ENCODE results near the gene ABHD11. TPM values are rescaled to one million over a fixed set of nuclear protein-coding genes. Genes with fewer than 3 reads are reported as not detected.
A peak's percentile ranks its signal among the peaks of the same experiment; 100 is the strongest.

The ABHD11 gene
- polyA plus RNA-seq, 4 donors = 53.0 to 93.3 (median 62.5) TPM

DNA sequence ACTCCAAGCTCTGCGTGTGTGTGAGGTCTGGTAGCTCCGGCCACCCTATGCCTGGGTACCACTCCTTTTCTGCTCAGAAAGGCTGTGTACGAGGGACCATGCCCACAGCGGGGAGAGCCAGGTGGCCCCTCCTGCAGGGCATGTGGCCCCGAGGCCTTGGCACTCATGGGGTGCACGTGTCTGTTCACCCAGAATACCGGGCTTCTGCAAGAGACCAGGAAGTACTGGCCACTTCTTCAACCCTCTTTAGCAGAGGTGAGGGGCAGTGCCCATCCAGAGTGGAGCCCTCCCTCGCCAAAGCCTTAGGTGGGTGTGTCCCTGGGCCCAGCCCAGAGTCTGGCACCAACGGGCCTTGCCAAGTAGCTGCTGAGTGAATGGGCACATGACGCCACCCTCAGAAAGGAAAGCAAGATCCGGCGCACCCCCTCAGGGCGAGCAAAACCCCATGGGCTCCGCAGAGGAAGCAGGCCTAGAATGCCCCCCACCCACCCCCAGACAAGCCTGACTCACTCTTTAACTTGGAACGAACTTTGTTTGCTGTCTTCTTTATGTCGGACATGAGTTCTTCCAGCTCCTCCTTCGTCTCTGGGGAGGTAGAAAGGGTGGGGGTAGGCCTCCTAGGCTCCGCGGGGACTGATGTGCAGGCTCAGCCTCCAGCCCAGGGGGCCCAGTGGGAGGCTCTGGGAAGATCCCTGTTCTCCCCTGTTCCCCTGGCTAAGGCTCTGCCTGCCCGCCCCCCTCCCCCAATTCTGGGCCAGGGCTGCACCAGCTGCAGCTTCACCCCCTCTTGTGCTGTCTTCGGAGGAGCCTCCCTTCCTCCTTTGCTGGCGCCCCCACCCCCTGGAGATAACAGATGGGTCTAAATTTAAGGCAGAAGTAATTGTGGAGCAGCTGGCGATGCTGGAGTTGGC is 33.7 kb downstream of the ABHD11 start:
- FAIRE-seq (no peak), DNase-seq (no peak)
- 76 to 81% (median 78%) methylated on average over 23 of the region's 23 CpGs for WGBS, 3 donors
- H3K9me3 ChIP-seq (ENCODE audit: control insufficient read depth in 2 of 2, insufficient read depth in 1 of 2, low read depth in 1 of 2, low read length in 1 of 2) = no peaks in the 10 kb centered on the region
- H3K36me3 ChIP-seq (ENCODE audit: control insufficient read depth in 3 of 3, insufficient read depth in 2 of 3, low read depth in 1 of 3, low read length in 3 of 3) = peaks cover 0 to 92% (median 0%) of the 10 kb centered on the region in 3 donors
- peaks cover 0 to 38% (median 2%) of the 10 kb centered on the region in 3 donors for H3K4me1 ChIP-seq (ENCODE audit: control insufficient read depth in 3 of 3, insufficient read depth in 2 of 3, low read depth in 1 of 3, low read length in 2 of 3)
- H3K27me3 ChIP-seq (ENCODE audit: control insufficient read depth in 3 of 3, insufficient read depth in 3 of 3, low read length in 3 of 3) = no peaks in the 10 kb centered on the region
- no peak overlapping the region for H3K4me3 ChIP-seq (ENCODE audit: low read depth in 1 of 3, low read length in 3 of 3)
- no peak overlapping the region for H3K27ac ChIP-seq (ENCODE audit: low read depth in 1 of 3, low read length in 2 of 3)

DNA sequence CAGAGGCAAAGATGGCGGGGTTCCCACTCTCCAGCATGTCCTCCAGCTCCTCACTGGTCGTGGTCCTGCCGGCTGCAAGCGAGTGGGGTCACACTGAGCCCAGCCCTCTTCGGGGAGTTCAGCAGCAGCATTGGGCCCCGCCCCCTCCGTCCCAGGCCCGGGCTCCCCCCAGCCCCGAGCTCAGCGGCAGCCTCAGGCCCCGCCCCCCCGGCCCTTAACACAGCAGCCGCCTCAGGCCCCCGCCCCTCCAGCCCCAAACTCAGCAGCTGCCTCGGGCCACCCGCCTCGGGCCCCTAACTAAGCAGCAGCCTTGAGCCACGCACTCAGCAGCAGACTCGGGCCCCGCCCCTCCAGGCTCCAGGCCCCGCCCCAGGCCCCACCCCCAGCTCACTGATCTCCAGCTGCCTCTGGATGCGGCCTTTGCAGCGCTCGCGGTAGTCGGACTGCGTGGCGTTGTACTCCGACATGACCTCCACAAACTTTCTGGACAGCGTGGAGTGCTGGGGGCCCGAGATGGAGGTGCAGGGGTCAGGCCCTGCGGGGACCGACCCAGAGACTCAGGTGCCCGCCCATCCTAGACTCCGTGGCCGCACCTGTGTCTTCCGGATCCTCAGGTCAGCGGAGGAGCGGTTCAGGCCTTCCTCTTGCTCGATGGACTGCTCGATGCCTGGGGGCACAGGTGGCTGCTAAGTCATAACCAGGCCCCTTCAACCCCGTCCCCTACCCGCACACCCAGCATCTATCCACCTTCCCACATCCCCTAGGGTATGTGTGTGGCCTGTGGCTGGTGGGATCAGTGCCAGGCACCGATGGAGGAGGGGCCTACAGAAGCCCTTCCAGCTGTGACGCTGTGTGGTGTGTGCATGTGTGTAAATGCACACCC is 34.6 kb downstream of the ABHD11 start:
- peak; percentile 79 for DNase-seq
- H3K4me1 ChIP-seq (ENCODE audit: control insufficient read depth in 3 of 3, insufficient read depth in 2 of 3, low read depth in 1 of 3, low read length in 2 of 3) = peaks cover 0 to 44% (median 2%) of the 10 kb centered on the region in 3 donors
- H3K9me3 ChIP-seq (ENCODE audit: control insufficient read depth in 2 of 2, insufficient read depth in 1 of 2, low read depth in 1 of 2, low read length in 1 of 2) = no peaks in the 10 kb centered on the region
- H3K27me3 ChIP-seq (ENCODE audit: control insufficient read depth in 3 of 3, insufficient read depth in 3 of 3, low read length in 3 of 3) = no peaks in the 10 kb centered on the region
- H3K36me3 ChIP-seq (ENCODE audit: control insufficient read depth in 3 of 3, insufficient read depth in 2 of 3, low read depth in 1 of 3, low read length in 3 of 3) = peaks cover 0 to 92% (median 0%) of the 10 kb centered on the region in 3 donors
- H3K27ac ChIP-seq (ENCODE audit: low read depth in 1 of 3, low read length in 2 of 3) = peak overlapping the region in 2 of 3 donors; percentile 25 to 88
- H3K4me3 ChIP-seq (ENCODE audit: low read depth in 1 of 3, low read length in 3 of 3) = no peak overlapping the region
- 27 to 33% (median 30%) methylated on average over 32 to 45 of the region's 45 CpGs for WGBS, 3 donors
- FAIRE-seq = no peak

DNA sequence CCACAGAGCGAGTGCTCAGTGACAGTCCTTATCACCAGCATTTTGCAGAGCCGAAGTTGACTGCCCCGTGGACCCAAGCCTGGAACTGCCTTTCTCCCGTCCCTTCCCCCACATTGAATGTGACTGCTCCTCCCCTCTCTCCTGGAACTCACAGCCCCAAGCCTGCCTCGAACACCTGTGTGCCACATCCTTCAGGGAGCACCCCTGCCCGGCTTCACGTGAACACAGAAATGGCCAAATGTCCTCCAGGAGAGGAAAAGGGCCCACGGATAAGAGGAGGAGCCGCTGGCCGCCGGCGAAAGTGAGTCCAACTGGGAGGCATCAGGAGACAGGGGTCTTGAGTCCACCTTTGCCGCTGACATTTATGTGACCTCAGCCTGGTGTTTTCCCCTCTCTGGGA is 35.4 kb downstream of the ABHD11 start:
- DNase-seq (no peak), FAIRE-seq (no peak)
- Histone ChIP-seq H3K4me3 (ENCODE audit: low read depth in 1 of 3, low read length in 3 of 3) (no peak overlapping the region), H3K9me3 (ENCODE audit: control insufficient read depth in 2 of 2, insufficient read depth in 1 of 2, low read depth in 1 of 2, low read length in 1 of 2) (no peaks in the 10 kb centered on the region), H3K27me3 (ENCODE audit: control insufficient read depth in 3 of 3, insufficient read depth in 3 of 3, low read length in 3 of 3) (no peaks in the 10 kb centered on the region), H3K27ac (ENCODE audit: low read depth in 1 of 3, low read length in 2 of 3) (peak overlapping the region in 2 of 3 donors; percentile 87 to 88), H3K36me3 (ENCODE audit: control insufficient read depth in 3 of 3, insufficient read depth in 2 of 3, low read depth in 1 of 3, low read length in 3 of 3) (peaks cover 0 to 92% (median 0%) of the 10 kb centered on the region in 3 donors), H3K4me1 (ENCODE audit: control insufficient read depth in 3 of 3, insufficient read depth in 2 of 3, low read depth in 1 of 3, low read length in 2 of 3) (peaks cover 0 to 44% (median 2%) of the 10 kb centered on the region in 3 donors)
- WGBS, 3 donors = 76 to 77% (median 76%) methylated on average over 13 of the region's 13 CpGs

DNA sequence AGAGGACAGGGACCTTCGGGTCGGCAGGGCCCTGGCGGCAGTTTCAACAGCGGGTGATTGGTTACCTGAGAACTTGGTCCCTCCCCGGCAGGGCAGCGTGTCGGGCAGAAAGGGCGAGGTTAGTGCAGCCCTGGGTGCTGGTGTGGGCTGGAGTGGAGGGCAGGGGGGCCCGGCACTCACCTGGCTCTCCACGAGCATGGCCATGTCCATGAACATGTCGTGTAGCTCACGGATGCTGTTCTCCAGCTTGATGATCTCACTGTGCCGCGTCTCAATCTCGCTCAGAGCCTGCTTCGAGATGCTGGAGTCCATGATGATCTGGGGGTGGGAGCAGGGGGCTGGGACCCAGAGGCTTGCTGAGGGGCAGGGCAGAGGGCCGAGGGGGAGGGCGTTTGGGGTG is 35.9 kb downstream of the ABHD11 start:
- H3K36me3 ChIP-seq (ENCODE audit: control insufficient read depth in 3 of 3, insufficient read depth in 2 of 3, low read depth in 1 of 3, low read length in 3 of 3) = peaks cover 0 to 96% (median under 1%) of the 10 kb centered on the region in 3 donors
- peaks cover 0 to 44% (median 2%) of the 10 kb centered on the region in 3 donors for H3K4me1 ChIP-seq (ENCODE audit: control insufficient read depth in 3 of 3, insufficient read depth in 2 of 3, low read depth in 1 of 3, low read length in 2 of 3)
- FAIRE-seq = no peak

DNA sequence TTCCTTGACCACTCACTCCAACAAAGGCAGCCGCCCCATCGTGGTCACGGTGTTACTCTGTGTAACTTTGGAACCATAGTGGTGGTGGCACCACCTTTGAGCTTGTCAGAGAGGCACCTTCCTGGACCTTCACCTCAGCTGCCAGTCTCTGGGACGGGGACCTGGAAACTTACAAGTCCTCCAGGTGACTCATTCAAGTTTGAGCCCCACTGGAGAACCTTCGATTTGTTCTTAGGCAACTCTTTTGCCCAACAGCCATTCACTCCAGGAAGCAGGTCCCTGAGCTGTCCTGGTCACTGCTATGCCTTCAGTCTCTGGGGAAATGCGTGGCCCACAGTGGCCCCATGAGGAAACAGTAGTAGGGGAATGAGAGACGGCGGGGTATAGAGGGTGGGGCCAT is 36.4 kb downstream of the ABHD11 start:
- DNase-seq (peak; percentile 77 to 89), FAIRE-seq (no peak)
- Histone ChIP-seq H3K4me3 (ENCODE audit: low read depth in 1 of 3, low read length in 3 of 3) (no peak overlapping the region), H3K4me1 (ENCODE audit: control insufficient read depth in 3 of 3, insufficient read depth in 2 of 3, low read depth in 1 of 3, low read length in 2 of 3) (peaks cover 0 to 44% (median 2%) of the 10 kb centered on the region in 3 donors), H3K27ac (ENCODE audit: low read depth in 1 of 3, low read length in 2 of 3) (peak overlapping the region; percentile 43 to 88 (median 87)), H3K36me3 (ENCODE audit: control insufficient read depth in 3 of 3, insufficient read depth in 2 of 3, low read depth in 1 of 3, low read length in 3 of 3) (peaks cover 4 to 97% (median 5%) of the 10 kb centered on the region in 3 donors), H3K9me3 (ENCODE audit: control insufficient read depth in 2 of 2, insufficient read depth in 1 of 2, low read depth in 1 of 2, low read length in 1 of 2) (no peaks in the 10 kb centered on the region), H3K27me3 (ENCODE audit: control insufficient read depth in 3 of 3, insufficient read depth in 3 of 3, low read length in 3 of 3) (no peaks in the 10 kb centered on the region)
- WGBS, 3 donors = 55 to 76% (median 56%) methylated on average over 8 of the region's 8 CpGs

More for the DNA sequence above, 35.9 kb downstream of the ABHD11 start:
- Histone ChIP-seq H3K27ac (ENCODE audit: low read depth in 1 of 3, low read length in 2 of 3) (peak overlapping the region; percentile 43 to 88 (median 87)), H3K9me3 (ENCODE audit: control insufficient read depth in 2 of 2, insufficient read depth in 1 of 2, low read depth in 1 of 2, low read length in 1 of 2) (no peaks in the 10 kb centered on the region), H3K4me3 (ENCODE audit: low read depth in 1 of 3, low read length in 3 of 3) (no peak overlapping the region), H3K27me3 (ENCODE audit: control insufficient read depth in 3 of 3, insufficient read depth in 3 of 3, low read length in 3 of 3) (no peaks in the 10 kb centered on the region)
- 87 to 94% (median 89%) methylated on average over 16 to 18 of the region's 18 CpGs for WGBS, 3 donors
- DNase-seq = no peak

DNA sequence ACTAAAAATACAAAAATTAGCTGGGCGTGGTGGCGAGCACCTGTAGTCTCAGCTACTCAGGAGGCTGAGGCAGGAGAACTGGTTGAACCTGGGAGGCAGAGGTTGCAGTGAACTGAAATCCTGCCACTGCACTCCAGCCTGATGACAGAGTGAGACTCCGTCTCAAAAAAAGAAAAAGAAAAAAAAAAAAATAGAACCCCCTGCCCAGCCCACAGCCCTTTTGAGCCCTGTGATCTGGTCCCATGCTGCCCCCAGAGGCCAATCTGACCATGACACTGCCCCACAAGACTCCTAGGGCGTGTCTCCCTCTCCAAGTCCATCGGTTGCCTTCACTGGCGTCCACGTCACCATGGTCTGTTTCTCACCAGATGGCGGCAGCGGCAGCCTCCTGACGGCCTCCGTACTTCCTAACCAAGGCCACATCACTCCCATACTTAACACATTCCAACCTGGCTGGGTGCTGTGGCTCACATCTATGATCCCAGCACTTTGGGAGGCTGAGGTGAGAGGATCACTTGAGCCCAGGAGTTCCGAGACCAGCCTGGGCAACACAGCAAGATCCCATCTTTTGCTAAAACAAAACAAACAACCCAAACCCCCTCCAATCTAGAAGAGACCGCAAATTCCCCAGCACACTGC is 37.1 kb downstream of the ABHD11 start:
- 49 to 64% (median 55%) methylated on average over 13 of the region's 13 CpGs for WGBS, 3 donors
- Histone ChIP-seq H3K9me3 (ENCODE audit: control insufficient read depth in 2 of 2, insufficient read depth in 1 of 2, low read depth in 1 of 2, low read length in 1 of 2) (no peaks in the 10 kb centered on the region), H3K27me3 (ENCODE audit: control insufficient read depth in 3 of 3, insufficient read depth in 3 of 3, low read length in 3 of 3) (no peaks in the 10 kb centered on the region), H3K4me3 (ENCODE audit: low read depth in 1 of 3, low read length in 3 of 3) (no peak overlapping the region), H3K27ac (ENCODE audit: low read depth in 1 of 3, low read length in 2 of 3) (peak overlapping the region; percentile 43 to 88 (median 87)), H3K4me1 (ENCODE audit: control insufficient read depth in 3 of 3, insufficient read depth in 2 of 3, low read depth in 1 of 3, low read length in 2 of 3) (peaks cover 0 to 44% (median 2%) of the 10 kb centered on the region in 3 donors), H3K36me3 (ENCODE audit: control insufficient read depth in 3 of 3, insufficient read depth in 2 of 3, low read depth in 1 of 3, low read length in 3 of 3) (peaks cover 5 to 97% (median 7%) of the 10 kb centered on the region in 3 donors)
- DNase-seq (peak; percentile 82 to 90), FAIRE-seq (no peak)

DNA sequence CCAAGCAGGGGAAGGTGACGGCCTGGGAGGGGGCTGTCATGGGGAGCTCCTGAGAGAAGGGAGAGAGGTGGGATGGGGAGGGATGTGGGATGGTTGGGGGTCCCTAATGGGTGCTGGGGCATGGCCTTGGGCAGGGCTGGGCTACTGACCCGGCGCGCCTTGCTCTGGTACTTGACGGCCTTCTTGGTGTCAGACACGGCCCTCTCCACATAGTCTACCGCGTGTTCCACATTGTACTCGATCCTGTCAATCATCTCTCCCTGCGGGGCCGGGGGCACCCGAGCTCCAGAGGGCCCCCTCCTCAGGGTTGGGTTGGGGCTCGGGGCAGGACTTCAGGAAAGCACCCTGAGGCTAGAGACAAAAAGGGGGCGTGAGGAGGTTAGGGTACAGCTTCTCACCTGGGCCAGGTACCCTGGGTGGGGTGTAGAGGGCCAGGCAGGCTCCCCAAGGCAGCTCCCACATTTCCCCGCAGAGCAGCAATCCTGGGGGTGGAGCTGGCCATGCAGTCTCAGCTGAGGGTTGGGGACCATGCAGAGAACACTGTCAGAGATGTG is 37.9 kb downstream of the ABHD11 start:
- FAIRE-seq (no peak), DNase-seq (no peak)
- Histone ChIP-seq H3K9me3 (ENCODE audit: control insufficient read depth in 2 of 2, insufficient read depth in 1 of 2, low read depth in 1 of 2, low read length in 1 of 2) (no peaks in the 10 kb centered on the region), H3K27ac (ENCODE audit: low read depth in 1 of 3, low read length in 2 of 3) (peak overlapping the region in 1 of 3 donors; percentile 30), H3K4me1 (ENCODE audit: control insufficient read depth in 3 of 3, insufficient read depth in 2 of 3, low read depth in 1 of 3, low read length in 2 of 3) (peaks cover 0 to 44% (median 2%) of the 10 kb centered on the region in 3 donors), H3K4me3 (ENCODE audit: low read depth in 1 of 3, low read length in 3 of 3) (no peak overlapping the region), H3K27me3 (ENCODE audit: control insufficient read depth in 3 of 3, insufficient read depth in 3 of 3, low read length in 3 of 3) (no peaks in the 10 kb centered on the region), H3K36me3 (ENCODE audit: control insufficient read depth in 3 of 3, insufficient read depth in 2 of 3, low read depth in 1 of 3, low read length in 3 of 3) (peaks cover 5 to 95% (median 9%) of the 10 kb centered on the region in 3 donors)
- 85 to 93% (median 86%) methylated on average over 14 to 15 of the region's 15 CpGs for WGBS, 3 donors

Measured in small intestine (tissue), 7 donors.